RWPE1 (cell line): ENCODE results near the gene PABPN1.

Source experiments
- CTCF ChIA-PET: fragments of 350-600 bp; sonication (Branson Sonifier 250); formaldehyde crosslinking; extraction: SDS; loops from one replicate; lab custom pipeline; 2021; lab: Yijun Ruan, JAX
- POLR2A ChIA-PET: fragments of 400-600 bp; formaldehyde crosslinking; extraction: SDS; loops from one replicate; lab custom pipeline; 2020; ENCODE audit warnings: antibody characterized with exemption; ENCODE audit not compliant: low non-redundant PET; lab: Yijun Ruan, JAX
- DNase-seq: peaks from one replicate; pipeline ENCODE4 v3.0.0; 2012; ENCODE audit warnings: low spot score
- H3K27ac ChIP-seq: fragments of 450-650 bp; 2 replicates; pipeline ENCODE4 v1.5.1; 2017
- TF ChIP-seq, protein P1 (sequence below): fragments of 450-650 bp; conservative IDR thresholded peaks from 2 replicates; pipeline ENCODE4 v1.5.1; 2017; ENCODE audit warnings: low read depth, mild to moderate bottlenecking

Gene PABPN1

DNA sequence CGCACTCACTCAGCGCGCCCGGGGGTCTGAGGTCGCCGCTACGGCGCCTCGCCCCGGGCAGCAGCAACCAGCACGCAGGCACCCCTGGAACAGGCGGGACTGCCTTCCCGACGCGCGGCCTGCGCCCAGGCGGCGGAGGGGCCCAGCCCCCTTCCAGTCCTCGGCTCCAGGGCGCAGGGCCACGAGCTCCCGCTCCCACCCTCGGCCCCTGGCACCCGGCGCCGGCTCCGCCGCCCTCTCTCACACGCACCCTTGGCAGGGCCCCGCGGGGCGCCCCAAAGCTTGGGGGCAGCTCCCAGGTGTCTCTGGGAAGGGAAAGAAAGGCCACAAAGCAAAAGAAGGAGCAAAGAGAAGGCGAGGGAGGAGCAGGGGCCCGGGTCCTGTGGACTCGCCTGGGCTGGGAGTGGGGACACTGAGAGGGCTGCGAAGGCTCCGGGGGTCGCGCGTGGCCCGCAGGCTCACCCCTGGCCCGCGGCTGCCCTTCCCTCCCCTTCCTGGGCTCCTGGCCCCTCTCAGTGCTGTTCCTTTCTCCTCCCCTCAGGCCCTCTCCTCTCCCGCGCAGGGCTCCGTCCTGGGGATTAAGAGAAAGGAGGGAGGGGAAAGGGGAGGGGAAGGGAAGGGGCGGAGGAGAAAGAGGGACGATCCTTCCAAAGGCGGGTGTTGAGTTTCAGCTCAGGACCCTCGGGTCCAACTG lies 44.6 kb downstream of the PABPN1 start:
- ChIA-PET POLR2A (interaction anchor here (0.7 kb wide), 1 partner anchor 111 kb away, joined by 3 read pairs; no protein-coding TSS in a partner anchor), CTCF (interaction anchor here (0.6 to 1.2 kb wide), 4 partner anchors 13 to 65 kb away, joined by 3 to 7 read pairs (median 4); partner anchors contain the start of gene SLC22A17)
- H3K27ac ChIP-seq: peak overlapping the region; percentile 97
- TF ChIP-seq, protein P1, sequence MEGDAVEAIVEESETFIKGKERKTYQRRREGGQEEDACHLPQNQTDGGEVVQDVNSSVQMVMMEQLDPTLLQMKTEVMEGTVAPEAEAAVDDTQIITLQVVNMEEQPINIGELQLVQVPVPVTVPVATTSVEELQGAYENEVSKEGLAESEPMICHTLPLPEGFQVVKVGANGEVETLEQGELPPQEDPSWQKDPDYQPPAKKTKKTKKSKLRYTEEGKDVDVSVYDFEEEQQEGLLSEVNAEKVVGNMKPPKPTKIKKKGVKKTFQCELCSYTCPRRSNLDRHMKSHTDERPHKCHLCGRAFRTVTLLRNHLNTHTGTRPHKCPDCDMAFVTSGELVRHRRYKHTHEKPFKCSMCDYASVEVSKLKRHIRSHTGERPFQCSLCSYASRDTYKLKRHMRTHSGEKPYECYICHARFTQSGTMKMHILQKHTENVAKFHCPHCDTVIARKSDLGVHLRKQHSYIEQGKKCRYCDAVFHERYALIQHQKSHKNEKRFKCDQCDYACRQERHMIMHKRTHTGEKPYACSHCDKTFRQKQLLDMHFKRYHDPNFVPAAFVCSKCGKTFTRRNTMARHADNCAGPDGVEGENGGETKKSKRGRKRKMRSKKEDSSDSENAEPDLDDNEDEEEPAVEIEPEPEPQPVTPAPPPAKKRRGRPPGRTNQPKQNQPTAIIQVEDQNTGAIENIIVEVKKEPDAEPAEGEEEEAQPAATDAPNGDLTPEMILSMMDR: no peak
- peak; percentile 72 for DNase-seq

DNA sequence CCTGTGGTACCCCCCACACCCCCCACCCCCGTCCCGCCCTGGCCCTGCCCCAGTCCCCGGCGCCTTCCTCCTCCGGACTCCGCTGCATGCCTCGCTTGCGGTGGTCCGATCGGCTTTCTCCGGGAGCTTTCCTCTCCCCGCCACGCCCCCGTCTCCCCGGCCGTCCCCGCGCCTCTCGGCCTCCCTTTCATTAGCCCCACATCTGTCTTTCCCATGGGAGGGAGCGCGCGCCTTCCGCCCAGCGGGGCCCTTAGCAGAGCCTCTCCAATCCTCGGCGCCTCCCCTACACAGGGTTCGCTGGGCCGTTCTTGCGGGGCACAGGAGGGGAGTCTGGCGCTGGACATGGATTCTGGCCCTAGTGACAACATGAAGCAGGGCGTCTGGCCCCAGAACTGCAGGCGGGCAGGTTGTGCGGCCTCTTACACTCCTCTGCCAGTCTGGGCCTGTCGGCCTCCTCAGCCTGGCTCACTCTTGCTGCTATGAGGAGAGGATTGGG lies 45.2 kb downstream of the PABPN1 start:
- CTCF ChIA-PET: interaction anchor here (0.6 to 1.9 kb wide), 4 partner anchors 13 to 27 kb away, joined by 3 to 13 read pairs (median 6); partner anchors contain the start of gene SLC22A17
- POLR2A ChIA-PET: interaction anchor here (0.7 to 1.2 kb wide), 2 partner anchors 9 to 110 kb away, joined by 3 read pairs; no protein-coding TSS in a partner anchor
- TF ChIP-seq, protein P1: no peak
- peak overlapping the region; percentile 97 for H3K27ac ChIP-seq
- peak; percentile 80 for DNase-seq

DNA sequence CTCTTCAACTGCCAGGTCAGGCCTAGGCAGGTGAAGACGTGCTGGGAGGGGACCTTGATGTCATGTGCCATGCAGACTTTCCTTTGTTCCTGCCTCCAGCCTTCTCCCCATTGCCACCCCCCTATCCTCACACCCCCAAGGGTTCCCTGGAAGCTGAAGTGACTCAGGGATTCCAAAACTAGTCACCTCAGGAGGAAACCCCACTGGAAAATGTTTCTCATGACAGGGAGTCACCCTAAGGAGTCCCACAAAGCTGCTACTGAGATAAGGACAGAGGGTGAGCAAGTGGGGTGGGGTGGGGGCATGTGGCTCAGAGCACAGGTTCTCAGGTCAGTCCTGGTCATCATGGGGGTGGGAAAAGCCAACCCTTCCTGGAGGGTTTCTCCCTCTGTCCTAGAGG lies 49.0 kb downstream of the PABPN1 start:
- CTCF ChIA-PET: interaction anchor here (0.8 to 1.9 kb wide), 3 partner anchors 8 to 18 kb away, joined by 3 to 10 read pairs (median 4); no protein-coding TSS in a partner anchor
- H3K27ac ChIP-seq: no peak overlapping the region
- no peak for DNase-seq
- POLR2A ChIA-PET: interaction anchor here (1.0 kb wide), 1 partner anchor 13 kb away, joined by 3 read pairs; no protein-coding TSS in a partner anchor
- TF ChIP-seq, protein P1: no peak

DNA sequence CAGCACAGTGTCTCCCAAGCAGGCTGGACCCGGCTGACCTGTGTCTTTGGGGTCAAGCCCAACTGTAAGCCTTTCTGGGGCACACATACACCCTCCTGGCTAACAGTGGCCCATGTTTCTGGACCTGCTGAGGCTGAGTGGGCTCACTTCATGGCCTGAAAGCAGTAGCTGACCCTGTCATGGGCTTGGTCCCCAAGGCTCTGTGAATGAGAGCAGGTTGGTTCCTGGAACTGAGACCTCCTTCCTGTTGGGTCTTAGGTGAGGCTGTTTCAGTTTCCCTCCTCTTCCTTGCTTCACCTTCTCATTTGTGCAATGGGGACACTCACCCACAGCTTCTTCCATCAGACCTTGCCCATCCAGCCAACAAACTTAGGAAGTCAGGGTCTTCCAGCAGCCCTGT lies 50.6 kb downstream of the PABPN1 start:
- CTCF ChIA-PET: no interaction called here
- POLR2A ChIA-PET: no interaction called here
- TF ChIP-seq, protein P1: no peak
- H3K27ac ChIP-seq: no peak overlapping the region
- no peak for DNase-seq

DNA sequence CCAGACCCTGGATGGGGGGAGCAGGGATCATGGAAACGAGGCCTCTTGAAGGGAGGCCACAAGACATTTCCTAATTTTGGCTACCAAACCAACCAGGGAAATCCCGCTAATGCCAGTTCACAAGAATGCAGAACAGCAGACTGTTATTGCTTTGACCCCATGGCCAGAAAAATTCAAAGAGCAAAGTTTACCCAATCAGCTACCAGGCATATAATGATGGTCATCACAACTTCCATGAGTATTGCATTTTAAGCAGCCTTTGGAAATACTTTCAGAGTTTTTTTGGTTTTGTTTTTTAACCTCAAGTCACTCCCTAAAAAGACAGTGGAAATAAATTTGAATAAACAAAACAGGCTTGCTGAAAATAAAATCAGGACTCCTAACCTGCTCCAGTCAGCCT lies 51.3 kb downstream of the PABPN1 start, which contains the start of gene IL25:
TSS of gene IL25 (plus strand) at position 301 of the 400 bp plus-strand sequence.
- POLR2A ChIA-PET: no interaction called here
- DNase-seq: no peak
- H3K27ac ChIP-seq: no peak within 1 kb of the TSS
- TF ChIP-seq, protein P1: no peak
- CTCF ChIA-PET: interaction anchor here (0.8 kb wide), 1 partner anchor 26 kb away, joined by 3 read pairs; no protein-coding TSS in a partner anchor

DNA sequence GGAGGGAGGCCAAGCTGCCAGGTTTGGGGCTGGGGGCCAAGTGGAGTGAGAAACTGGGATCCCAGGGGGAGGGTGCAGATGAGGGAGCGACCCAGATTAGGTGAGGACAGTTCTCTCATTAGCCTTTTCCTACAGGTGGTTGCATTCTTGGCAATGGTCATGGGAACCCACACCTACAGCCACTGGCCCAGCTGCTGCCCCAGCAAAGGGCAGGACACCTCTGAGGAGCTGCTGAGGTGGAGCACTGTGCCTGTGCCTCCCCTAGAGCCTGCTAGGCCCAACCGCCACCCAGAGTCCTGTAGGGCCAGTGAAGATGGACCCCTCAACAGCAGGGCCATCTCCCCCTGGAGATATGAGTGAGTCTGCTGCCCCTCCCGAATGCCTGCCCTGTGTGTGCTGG lies 51.8 kb downstream of the PABPN1 start:
- TF ChIP-seq, protein P1: no peak
- no peak for DNase-seq
- POLR2A ChIA-PET: no interaction called here
- CTCF ChIA-PET: interaction anchor here (0.6 to 0.8 kb wide), 2 partner anchors 27 to 73 kb away, joined by 3 to 9 read pairs; no protein-coding TSS in a partner anchor
- no peak overlapping the region for H3K27ac ChIP-seq
